AG10803 (cell line): Measurements from ENCODE around the gene RBM39.
A peak's percentile ranks its signal among the peaks of the same experiment; 100 is the strongest.

Source experiments
- DNase-seq: peaks from one replicate; pipeline ENCODE4 v3.0.0; 2010; ENCODE audit warnings: low read depth
- H3K4me3 ChIP-seq: 2 replicates; pipeline ENCODE4 v1.5.1; 2011; ENCODE audit warnings: mild to moderate bottlenecking, low read length, control low read depth
- CTCF ChIP-seq: conservative IDR thresholded peaks from 2 replicates; pipeline ENCODE4 v1.5.1; 2011; ENCODE audit warnings: mild to moderate bottlenecking, low read length, control low read depth, inconsistent platforms

The RBM39 gene

GRCh38 chr20:35704514-35705261 is 37.4 kb downstream of the RBM39 start:
- no peak for DNase-seq
- no peak overlapping the region for H3K4me3 ChIP-seq
- TF ChIP-seq CTCF: no peak

DNA sequence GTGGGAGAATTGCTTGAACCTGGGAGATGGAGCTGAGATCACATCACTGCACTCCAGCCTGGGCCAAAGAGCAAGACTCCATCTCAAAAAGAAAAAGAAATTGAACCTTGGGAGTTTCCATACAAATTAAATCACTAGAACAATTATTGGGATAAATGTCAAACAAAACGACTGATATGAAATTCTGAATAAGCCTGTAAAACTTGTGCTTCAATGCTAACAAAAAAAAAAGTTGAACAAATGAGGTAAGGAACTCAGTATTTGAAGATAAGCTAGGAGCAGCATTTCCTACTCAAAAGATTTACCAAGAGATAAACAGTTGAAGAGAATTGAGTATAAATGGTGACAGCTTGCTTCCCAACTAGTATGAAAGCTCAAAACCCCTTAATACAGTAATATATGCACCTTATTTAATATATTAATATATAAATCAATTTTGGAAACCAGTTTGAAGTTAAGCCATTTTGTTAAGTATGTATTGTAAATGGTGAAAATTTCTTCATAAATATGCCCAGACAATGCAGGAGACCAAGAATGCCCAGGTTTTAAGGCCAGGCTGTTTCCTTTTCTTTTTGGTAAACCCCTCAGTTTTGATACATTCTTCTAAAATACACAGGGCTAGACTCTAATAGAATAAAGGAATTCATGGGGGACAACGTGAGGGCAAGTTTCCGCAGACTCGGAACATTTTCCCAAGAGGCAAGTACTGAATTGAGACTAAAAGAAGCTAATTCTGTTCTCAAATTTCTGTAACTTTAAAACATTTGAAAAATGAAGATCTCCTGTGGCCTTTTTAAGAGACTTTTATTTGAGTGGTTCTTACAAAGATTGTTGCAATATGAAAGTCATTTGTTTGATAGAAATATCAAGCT is 39.0 kb downstream of the RBM39 start:
- DNase-seq: no peak
- H3K4me3 ChIP-seq: no peak overlapping the region
- TF ChIP-seq CTCF: no peak

DNA sequence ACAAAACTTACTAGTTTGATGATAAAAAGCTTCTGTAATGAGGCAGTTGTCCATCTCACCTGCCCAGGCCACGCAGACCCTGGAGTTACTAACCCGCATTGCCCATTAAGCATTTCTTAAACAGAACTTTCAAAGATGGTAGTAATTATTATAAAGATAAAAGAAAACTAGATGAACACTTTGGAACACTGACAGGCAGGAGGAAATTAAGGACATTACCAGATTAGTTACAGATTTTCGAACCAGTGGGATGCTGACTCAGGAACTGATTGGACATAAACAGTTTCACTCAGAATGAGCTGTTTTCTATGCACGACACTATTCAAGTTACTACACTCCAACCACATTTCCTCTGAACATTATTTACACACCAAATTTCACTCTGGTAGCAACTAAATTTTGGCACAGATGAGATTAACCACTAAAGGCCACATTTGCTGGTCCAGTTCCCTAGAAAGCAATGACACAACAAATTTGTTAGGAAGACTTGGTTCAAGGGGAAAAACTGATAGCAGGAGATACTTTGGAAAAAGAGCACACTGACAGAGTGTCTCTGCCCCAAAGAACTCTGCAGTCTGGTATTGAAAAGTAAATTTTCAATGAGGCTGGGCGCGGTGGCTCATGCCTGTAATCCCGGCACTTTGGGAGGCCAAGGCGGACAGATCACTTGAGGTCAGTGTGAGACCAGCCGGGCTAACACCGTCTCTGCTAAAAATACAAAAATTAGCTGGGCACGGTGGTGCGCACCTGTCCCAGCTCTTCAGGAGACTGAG is 39.8 kb downstream of the RBM39 start:
- DNase-seq: peak; percentile 89
- no peak for TF ChIP-seq CTCF
- no peak overlapping the region for H3K4me3 ChIP-seq

DNA sequence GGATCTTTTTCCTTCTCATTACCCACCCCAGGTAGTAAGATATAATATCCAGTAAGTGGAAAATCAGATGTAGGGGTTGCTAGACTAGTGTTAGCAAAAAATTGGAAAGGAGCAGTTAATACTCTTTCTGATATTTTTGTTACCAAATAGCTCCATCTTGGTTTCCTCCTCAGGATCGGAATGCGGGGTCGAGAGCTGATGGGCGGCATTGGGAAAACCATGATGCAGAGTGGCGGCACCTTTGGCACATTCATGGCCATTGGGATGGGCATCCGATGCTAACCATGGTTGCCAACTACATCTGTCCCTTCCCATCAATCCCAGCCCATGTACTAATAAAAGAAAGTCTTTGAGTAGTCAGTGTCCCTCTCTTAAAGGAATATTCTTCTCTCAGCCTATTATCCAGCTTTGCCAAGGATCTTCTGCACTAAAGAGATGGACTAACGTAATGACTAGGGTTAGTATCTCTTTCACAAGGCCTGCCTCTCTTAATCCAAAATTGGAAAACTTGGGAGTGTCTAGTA is 41.4 kb downstream of the RBM39 start:
- H3K4me3 ChIP-seq: peak overlapping the region; percentile 94
- DNase-seq: no peak
- no peak for TF ChIP-seq CTCF

- no peak for DNase-seq
- TF ChIP-seq CTCF: no peak
- H3K4me3 ChIP-seq: peak overlapping the region; percentile 94
These were observed 42.0 kb downstream of the RBM39 start for GRCh38 chr20:35699957-35700624.

- peak; percentile 73 for DNase-seq
- TF ChIP-seq CTCF: 0 out of 2 replicates have a peak, but pooled peaks have one; percentile 3
- H3K4me3 ChIP-seq: peak within 1 kb of the TSS; percentile 94
These were observed 42.7 kb downstream of the RBM39 start, which contains the start of the genes NFS1 and ROMO1 for GRCh38 chr20:35699127-35699956. TSS of gene NFS1 (minus strand) at chr20:35699352. CDS start at chr20:35699288, 64 bp downstream. TSS of gene ROMO1 (plus strand) at chr20:35699405. CDS start at chr20:35699633, 228 bp downstream.
